Stomach (tissue), 9 donors: ENCODE results near the gene NTM. TPM values are rescaled to one million over a fixed set of nuclear protein-coding genes. Genes with fewer than 3 reads are reported as not detected.

Experiments
- DNase-seq, 2 donors: peaks; one replicate each; pipeline versions ENCODE4 v3.0.0 to v3.0.0-alpha.2; 2013 to 2019
- H3K27ac ChIP-seq, 5 donors: fragments of 200-600 bp in 4 of 5; sonication (generic) in 4 of 5; one replicate each; pipeline ENCODE4 v1.5.1; 2013 to 2019; ENCODE audit warnings: mild to moderate bottlenecking in 1 of 5, moderate library complexity in 1 of 5
- H3K27me3 ChIP-seq, 3 donors: fragments of 200-600 bp; sonication (generic); one replicate each; pipeline ENCODE4 v1.5.1; 2017 to 2019; ENCODE audit warnings: mixed run types in 1 of 3
- H3K36me3 ChIP-seq, 4 donors: fragments of 200-600 bp; sonication (generic); 1 replicate in 3 of 4; 2 replicates in 1 of 4; pipeline ENCODE4 v1.5.1; 2016 to 2019
- H3K4me1 ChIP-seq, 4 donors: fragments of 200-600 bp; sonication (generic); one replicate each; pipeline ENCODE4 v1.5.1; 2016 to 2019
- H3K4me3 ChIP-seq, 4 donors: fragments of 200-600 bp; sonication (generic) in 3 of 4; one replicate each; pipeline ENCODE4 v1.5.1; 2016 to 2019; ENCODE audit warnings: mild to moderate bottlenecking in 1 of 4
- H3K9me3 ChIP-seq, 4 donors: fragments of 200-600 bp; sonication (generic); one replicate each; pipeline ENCODE4 v1.5.1; 2016 to 2019
- EP300 ChIP-seq: sonication (generic); formaldehyde crosslinking; IDR thresholded peaks from one replicate; pipeline ENCODE4 v1.6.1; 2017; ENCODE audit warnings: antibody characterized with exemption
- POLR2A ChIP-seq, 4 donors: fragments of 450-650 bp; IDR thresholded peaks; one replicate each; pipeline ENCODE4 v1.6.1; 2016; ENCODE audit warnings: antibody characterized with exemption in 4 of 4, control low read depth in 2 of 4, mild to moderate bottlenecking in 1 of 4, moderate library complexity in 1 of 4
- POLR2AphosphoS5 ChIP-seq, 3 donors: sonication (generic); formaldehyde crosslinking; IDR thresholded peaks; one replicate each; pipeline ENCODE4 v1.6.1; 2016; ENCODE audit warnings: antibody characterized with exemption in 3 of 3
- WGBS, 5 donors: extraction: QIAGEN DNeasy Blood & Tissue Kit in 3 of 5; methylation state at CpG; one replicate each; pipeline versions ENCODE4 v1.1.5 to v1.1.7; 2013 to 2018; 5-methylcytosine and 5-hydroxymethylcytosine counted together
- intact Hi-C: fragments of 100-400 bp; cut with DNase I; formaldehyde crosslinking; loops from one replicate; pipeline ENCODE4 v1.15.1; 2023; ENCODE audit warnings: low total_unique reads
- polyA plus RNA-seq, 3 donors: library from polyadenylated mRNA; stranded (reverse); fragments of 200-250 nt; gene quantifications; one replicate each; pipeline ENCODE4 v1.2.3, GENCODE V29; 2013
- total RNA-seq, 5 donors: library from RNA; depleted of rRNA; stranded (reverse); fragments of >200 nt; gene quantifications; one replicate each; pipeline versions ENCODE4 v1.1.0 to v1.2.3, GENCODE V29; 2014 to 2016
- TF ChIP-seq, protein P1 (sequence below), 7 experiments: fragments of 450-650 bp in 4 of 7; fragments of 200-600 bp in 3 of 7; sonication (generic) in 3 of 7; IDR thresholded peaks; one replicate each; pipeline ENCODE4 v1.5.1; 2016 to 2019; ENCODE audit warnings: antibody characterized with exemption in 7 of 7, control low read depth in 2 of 7, mild to moderate bottlenecking in 1 of 7
- donor health status: healthy with polysubstance abuse.
- donor health status: Bipolar disorder and iron deficiency.
- donor health status: healthy.

Gene NTM
- total and polyA plus RNA-seq, 8 donors, result 0.50 to 8.4 (median 1.3) TPM; not detected in 3

DNA sequence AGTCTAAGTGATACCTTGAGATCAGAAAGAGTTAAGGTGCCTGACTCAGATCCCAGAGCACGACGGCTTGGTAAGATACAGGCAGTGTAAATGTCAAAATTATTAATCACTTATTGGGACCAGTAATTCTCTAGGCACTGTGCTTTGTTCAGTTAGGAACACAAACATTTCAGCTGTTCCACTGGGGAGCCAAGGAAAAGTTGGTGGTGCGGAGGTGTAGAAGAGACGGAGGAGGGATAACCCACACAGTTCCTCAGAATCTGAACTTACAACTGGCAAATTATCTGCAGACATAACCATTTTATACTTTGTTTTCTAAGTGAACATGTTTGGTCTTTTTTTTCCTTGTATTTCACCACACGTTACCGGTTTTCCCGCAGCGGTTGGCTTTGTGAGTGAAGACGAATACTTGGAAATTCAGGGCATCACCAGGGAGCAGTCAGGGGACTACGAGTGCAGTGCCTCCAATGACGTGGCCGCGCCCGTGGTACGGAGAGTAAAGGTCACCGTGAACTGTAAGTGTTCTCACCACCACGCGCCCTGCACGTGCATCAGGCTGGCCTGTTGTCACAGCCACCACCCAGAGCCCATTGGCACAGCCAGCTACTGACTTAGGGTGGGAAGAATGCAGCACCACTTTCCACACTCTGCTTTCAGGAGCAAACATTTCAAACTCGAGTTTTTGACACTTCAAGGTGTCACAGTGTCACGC lies 937.0 kb downstream of the NTM start:
- WGBS, 5 donors, result 74 to 82% (median 76%) methylated on average over 21 of the region's 21 CpGs
- no peak overlapping the region for H3K27ac ChIP-seq
- TF ChIP-seq EP300, result no peak
- TF ChIP-seq, protein P1, sequence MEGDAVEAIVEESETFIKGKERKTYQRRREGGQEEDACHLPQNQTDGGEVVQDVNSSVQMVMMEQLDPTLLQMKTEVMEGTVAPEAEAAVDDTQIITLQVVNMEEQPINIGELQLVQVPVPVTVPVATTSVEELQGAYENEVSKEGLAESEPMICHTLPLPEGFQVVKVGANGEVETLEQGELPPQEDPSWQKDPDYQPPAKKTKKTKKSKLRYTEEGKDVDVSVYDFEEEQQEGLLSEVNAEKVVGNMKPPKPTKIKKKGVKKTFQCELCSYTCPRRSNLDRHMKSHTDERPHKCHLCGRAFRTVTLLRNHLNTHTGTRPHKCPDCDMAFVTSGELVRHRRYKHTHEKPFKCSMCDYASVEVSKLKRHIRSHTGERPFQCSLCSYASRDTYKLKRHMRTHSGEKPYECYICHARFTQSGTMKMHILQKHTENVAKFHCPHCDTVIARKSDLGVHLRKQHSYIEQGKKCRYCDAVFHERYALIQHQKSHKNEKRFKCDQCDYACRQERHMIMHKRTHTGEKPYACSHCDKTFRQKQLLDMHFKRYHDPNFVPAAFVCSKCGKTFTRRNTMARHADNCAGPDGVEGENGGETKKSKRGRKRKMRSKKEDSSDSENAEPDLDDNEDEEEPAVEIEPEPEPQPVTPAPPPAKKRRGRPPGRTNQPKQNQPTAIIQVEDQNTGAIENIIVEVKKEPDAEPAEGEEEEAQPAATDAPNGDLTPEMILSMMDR (IDR thresholded peaks at IDR 0.05), result no peak
- no peak for TF ChIP-seq POLR2AphosphoS5 (IDR thresholded peaks at IDR 0.05)
- no peak for TF ChIP-seq POLR2A (IDR thresholded peaks at IDR 0.05)
- H3K27me3 ChIP-seq, result no peaks in the 10 kb centered on the region
- no peaks in the 10 kb centered on the region for H3K4me1 ChIP-seq
- no peak for DNase-seq
- no peak overlapping the region for H3K4me3 ChIP-seq
- intact Hi-C loops, result no loop called here
- H3K9me3 ChIP-seq, result no peaks in the 10 kb centered on the region
- H3K36me3 ChIP-seq, result no peaks in the 10 kb centered on the region

DNA sequence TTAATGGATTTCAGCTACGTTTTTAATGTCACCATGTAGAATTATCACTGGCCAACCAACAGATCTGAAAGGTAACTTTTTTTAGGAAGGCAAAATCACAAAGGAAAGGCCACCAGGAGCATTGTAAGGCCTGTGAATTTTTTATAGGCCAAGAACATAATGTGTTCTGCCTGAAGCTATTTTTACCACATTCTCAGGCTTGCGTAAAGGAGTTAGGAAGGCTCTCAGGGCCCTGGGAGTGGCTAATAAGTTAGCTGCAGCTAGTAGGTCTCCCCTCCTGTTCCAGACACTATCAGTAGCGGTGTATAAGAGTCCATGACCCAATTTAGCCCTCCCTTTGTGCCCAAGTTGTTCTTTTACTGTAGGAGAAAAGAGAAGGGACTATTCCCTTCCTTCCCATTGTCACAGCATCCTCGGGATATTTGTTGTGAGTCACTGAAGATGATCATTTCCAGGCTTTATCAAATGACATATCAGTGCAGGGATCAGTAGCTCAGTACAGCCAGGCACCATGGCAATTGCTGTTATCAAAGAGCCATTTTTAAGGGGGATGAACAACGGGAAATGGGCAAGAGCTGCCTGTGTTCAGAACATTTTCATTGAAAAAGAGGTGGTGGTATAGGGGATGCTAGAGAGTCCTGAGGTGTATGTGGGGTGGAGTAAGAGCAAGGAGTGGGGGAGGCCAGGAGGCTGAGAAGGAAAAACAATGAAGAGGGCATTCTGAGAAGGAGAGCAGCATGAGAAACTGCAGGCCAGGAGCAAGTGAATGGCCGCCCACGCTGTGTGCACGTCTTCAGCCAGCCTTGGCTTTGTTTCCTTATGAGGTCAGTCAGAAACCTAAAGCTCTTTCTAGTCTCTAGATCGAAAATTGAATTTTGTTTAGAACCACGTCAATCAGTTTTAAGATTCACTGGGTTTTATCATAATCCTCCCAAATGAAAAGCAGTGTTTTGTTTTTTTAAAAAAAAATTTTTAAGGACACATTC lies 940.3 kb downstream of the NTM start:
- WGBS, 5 donors, result 69 to 77% (median 76%) methylated on average over 10 of the region's 10 CpGs
- Histone ChIP-seq H3K9me3 (no peaks in the 10 kb centered on the region), H3K27ac (no peak overlapping the region), H3K4me1 (no peaks in the 10 kb centered on the region), H3K36me3 (no peaks in the 10 kb centered on the region), H3K27me3 (no peaks in the 10 kb centered on the region), H3K4me3 (no peak overlapping the region)
- TF ChIP-seq EP300, result no peak
- DNase-seq, result no peak
- intact Hi-C loops, result no loop called here

DNA sequence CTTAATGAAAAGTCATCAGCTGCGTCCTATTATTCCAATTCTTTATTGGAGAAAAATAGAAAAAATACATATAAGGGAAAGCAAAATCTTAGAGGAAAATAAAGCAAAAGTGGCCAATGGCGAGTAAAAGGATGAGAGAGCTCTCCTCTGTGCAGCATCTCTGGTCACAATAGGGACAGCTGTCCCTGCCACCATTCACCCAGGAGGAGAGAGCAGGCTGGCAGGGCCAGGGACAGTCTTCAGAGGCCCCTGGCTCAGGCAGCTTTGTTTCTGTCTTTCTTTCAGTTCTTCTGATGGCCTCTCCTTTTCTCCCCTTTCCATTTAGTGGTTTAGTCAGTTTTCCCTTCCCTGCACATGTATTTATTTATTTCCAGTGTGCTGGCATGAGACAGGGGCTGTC lies 941.3 kb downstream of the NTM start:
- H3K4me3 ChIP-seq, result no peak overlapping the region
- WGBS, 5 donors, result 83 to 92% (median 86%) methylated on average over 2 of the region's 2 CpGs
- H3K27ac ChIP-seq, result no peak overlapping the region
- intact Hi-C loops, result no loop called here
- no peaks in the 10 kb centered on the region for H3K36me3 ChIP-seq
- H3K27me3 ChIP-seq, result no peaks in the 10 kb centered on the region
- no peaks in the 10 kb centered on the region for H3K9me3 ChIP-seq
- DNase-seq, result no peak
- TF ChIP-seq, protein P1 (IDR thresholded peaks at IDR 0.05), result no peak
- TF ChIP-seq EP300 (no peak), POLR2AphosphoS5 (IDR thresholded peaks at IDR 0.05) (no peak), POLR2A (IDR thresholded peaks at IDR 0.05) (no peak)
- no peaks in the 10 kb centered on the region for H3K4me1 ChIP-seq

DNA sequence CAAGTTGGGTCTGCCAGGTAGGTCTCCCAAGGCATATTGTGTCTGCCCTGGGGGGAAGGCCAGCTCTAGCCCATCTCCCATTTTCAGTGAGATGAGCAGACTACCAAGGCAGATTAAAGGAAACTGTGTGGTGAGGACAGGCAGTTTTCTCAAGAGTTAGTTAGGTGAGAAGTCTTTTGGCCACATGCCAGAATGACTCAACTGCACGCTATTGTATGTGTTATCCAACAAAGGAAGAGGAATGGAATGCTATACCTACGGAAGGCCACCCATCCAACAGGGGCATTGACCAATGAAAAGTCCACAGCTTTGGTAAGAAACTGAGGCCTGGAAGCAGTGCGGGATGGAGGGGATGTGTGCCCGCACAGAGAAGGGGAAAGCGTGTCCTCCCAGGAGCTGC lies 941.7 kb downstream of the NTM start:
- H3K27ac ChIP-seq, result no peak overlapping the region
- intact Hi-C loops, result no loop called here
- 71 to 80% (median 78%) methylated on average over 5 of the region's 5 CpGs for WGBS, 5 donors

More for the DNA sequence above, 941.7 kb downstream of the NTM start:
- TF ChIP-seq POLR2AphosphoS5 (IDR thresholded peaks at IDR 0.05) (no peak), EP300 (no peak), POLR2A (IDR thresholded peaks at IDR 0.05) (no peak)
- TF ChIP-seq, protein P1 (IDR thresholded peaks at IDR 0.05), result no peak
- Histone ChIP-seq H3K4me1 (no peaks in the 10 kb centered on the region), H3K4me3 (no peak overlapping the region), H3K36me3 (no peaks in the 10 kb centered on the region), H3K27me3 (no peaks in the 10 kb centered on the region), H3K9me3 (no peaks in the 10 kb centered on the region)
- DNase-seq, result peak in 1 of 2 donors; percentile 10
